ENCODE measurements around the gene PDPR. TPM values are rescaled to one million over a fixed set of nuclear protein-coding genes. Genes with fewer than 3 reads are reported as not detected.
"Not testable (repeated sequence)": the region's sequence is repeated elsewhere in the genome, so short reads cannot be mapped to it uniquely, and the experiment has no call there.

PDPR gene
- total and polyA plus RNA-seq, 2 donors (not counting 1 experiment from before 2014, with no cell fraction given), result 16.5 to 29.0 TPM

DNA sequence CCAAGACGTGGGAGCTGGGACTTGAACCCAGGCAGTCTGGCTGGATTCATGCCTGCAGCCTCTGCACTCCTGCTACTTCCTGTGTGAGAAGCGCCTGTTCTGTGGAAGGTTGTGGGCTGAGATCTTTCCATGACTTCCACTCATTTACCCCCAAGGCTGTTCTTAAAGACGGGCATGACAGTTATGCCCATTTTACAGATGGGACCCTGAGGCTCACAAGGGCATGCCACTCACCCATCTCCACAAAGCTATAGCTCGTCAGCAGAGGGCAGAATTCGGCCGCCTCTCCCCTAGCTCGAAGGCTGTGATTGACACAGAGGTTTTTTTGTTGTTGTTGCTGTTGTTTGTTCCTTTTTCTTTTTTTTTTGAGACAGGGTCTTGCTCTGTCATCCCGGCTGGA, 85.9 kb downstream of the PDPR start:
- not testable (repeated sequence) for H3K36me3 ChIP-seq (ENCODE audit: control insufficient read depth, insufficient read depth, low read length); H3K27me3 ChIP-seq (ENCODE audit: control insufficient read depth, insufficient read depth, low read length); H3K9me3 ChIP-seq (ENCODE audit: control insufficient read depth, insufficient read depth, low read depth, low read length); DNase-seq (ENCODE audit: low read depth in 2 of 2); H2AFZ ChIP-seq (ENCODE audit: low read length); H3K4me1 ChIP-seq (ENCODE audit: control insufficient read depth, extremely low read depth, insufficient read depth, low read length); H3K27ac ChIP-seq (ENCODE audit: insufficient read depth, low read length); H3K79me2 ChIP-seq (ENCODE audit: control insufficient read depth, insufficient read depth, low read length); H4K20me1 ChIP-seq (ENCODE audit: control insufficient read depth, extremely low read depth, insufficient read depth, low read length); H3K9ac ChIP-seq (ENCODE audit: insufficient read depth, low read length); H3K4me2 ChIP-seq (ENCODE audit: extremely low read depth, insufficient read depth, low read length); H3K4me3 ChIP-seq (replicated peaks in 1 of 4; ENCODE audit: control extremely low read depth in 1 of 4, insufficient read depth in 1 of 4, low read depth in 3 of 4, low read length in 4 of 4)

DNA sequence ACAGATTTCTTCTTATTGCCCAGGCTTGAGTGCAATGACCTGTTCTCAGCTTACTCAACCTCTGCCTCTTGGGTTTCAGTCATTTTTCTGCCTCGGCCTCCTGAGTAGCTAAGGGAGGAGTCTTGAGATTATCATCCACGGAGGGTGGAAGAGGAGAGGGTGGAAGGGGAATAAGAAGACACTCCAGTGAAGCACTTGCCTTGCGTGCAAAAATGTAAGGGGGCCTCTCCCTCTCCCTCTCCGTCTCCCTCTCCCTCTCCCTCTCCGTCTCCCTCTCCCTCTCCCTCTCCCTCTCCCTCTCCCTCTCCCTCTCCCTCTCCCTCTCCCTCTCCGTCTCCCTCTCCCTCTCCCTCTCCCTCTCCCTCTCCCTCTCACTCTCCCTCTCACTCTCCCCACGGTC, 89.4 kb downstream of the PDPR start:
- not testable (repeated sequence) for DNase-seq (ENCODE audit: low read depth in 2 of 2); H3K4me1 ChIP-seq (ENCODE audit: control insufficient read depth, extremely low read depth, insufficient read depth, low read length); H2AFZ ChIP-seq (ENCODE audit: low read length); H3K79me2 ChIP-seq (ENCODE audit: control insufficient read depth, insufficient read depth, low read length); H3K27ac ChIP-seq (ENCODE audit: insufficient read depth, low read length); H3K9ac ChIP-seq (ENCODE audit: insufficient read depth, low read length); H3K27me3 ChIP-seq (ENCODE audit: control insufficient read depth, insufficient read depth, low read length); H3K4me3 ChIP-seq (replicated peaks in 1 of 4; ENCODE audit: control extremely low read depth in 1 of 4, insufficient read depth in 1 of 4, low read depth in 3 of 4, low read length in 4 of 4); H3K4me2 ChIP-seq (ENCODE audit: extremely low read depth, insufficient read depth, low read length); H3K9me3 ChIP-seq (ENCODE audit: control insufficient read depth, insufficient read depth, low read depth, low read length); H3K36me3 ChIP-seq (ENCODE audit: control insufficient read depth, insufficient read depth, low read length); H4K20me1 ChIP-seq (ENCODE audit: control insufficient read depth, extremely low read depth, insufficient read depth, low read length)

DNA sequence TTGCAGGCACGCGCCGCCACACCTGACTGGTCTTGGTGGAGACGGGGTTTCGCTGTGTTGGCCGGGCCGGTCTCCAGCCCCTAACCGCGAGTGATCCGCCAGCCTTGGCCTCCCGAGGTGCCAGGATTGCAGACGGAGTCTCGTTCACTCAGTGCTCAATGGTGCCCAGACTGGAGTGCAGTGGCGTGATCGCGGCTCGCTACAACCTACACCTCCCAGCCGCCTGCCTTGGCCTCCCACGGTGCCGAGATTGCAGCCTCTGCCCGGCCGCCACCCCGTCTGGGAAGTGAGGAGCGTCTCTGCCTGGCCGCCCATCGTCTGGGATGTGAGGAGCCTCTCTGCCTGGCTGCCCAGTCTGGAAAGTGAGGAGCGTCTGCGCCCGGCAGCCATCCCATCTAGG, 89.9 kb downstream of the PDPR start:
- not testable (repeated sequence) for H2AFZ ChIP-seq (ENCODE audit: low read length); H3K27me3 ChIP-seq (ENCODE audit: control insufficient read depth, insufficient read depth, low read length); H3K9ac ChIP-seq (ENCODE audit: insufficient read depth, low read length); H3K9me3 ChIP-seq (ENCODE audit: control insufficient read depth, insufficient read depth, low read depth, low read length); H3K79me2 ChIP-seq (ENCODE audit: control insufficient read depth, insufficient read depth, low read length); H3K36me3 ChIP-seq (ENCODE audit: control insufficient read depth, insufficient read depth, low read length); H4K20me1 ChIP-seq (ENCODE audit: control insufficient read depth, extremely low read depth, insufficient read depth, low read length); DNase-seq (ENCODE audit: low read depth in 2 of 2); H3K4me2 ChIP-seq (ENCODE audit: extremely low read depth, insufficient read depth, low read length); H3K4me3 ChIP-seq (replicated peaks in 1 of 4; ENCODE audit: control extremely low read depth in 1 of 4, insufficient read depth in 1 of 4, low read depth in 3 of 4, low read length in 4 of 4); H3K4me1 ChIP-seq (ENCODE audit: control insufficient read depth, extremely low read depth, insufficient read depth, low read length); H3K27ac ChIP-seq (ENCODE audit: insufficient read depth, low read length)

DNA sequence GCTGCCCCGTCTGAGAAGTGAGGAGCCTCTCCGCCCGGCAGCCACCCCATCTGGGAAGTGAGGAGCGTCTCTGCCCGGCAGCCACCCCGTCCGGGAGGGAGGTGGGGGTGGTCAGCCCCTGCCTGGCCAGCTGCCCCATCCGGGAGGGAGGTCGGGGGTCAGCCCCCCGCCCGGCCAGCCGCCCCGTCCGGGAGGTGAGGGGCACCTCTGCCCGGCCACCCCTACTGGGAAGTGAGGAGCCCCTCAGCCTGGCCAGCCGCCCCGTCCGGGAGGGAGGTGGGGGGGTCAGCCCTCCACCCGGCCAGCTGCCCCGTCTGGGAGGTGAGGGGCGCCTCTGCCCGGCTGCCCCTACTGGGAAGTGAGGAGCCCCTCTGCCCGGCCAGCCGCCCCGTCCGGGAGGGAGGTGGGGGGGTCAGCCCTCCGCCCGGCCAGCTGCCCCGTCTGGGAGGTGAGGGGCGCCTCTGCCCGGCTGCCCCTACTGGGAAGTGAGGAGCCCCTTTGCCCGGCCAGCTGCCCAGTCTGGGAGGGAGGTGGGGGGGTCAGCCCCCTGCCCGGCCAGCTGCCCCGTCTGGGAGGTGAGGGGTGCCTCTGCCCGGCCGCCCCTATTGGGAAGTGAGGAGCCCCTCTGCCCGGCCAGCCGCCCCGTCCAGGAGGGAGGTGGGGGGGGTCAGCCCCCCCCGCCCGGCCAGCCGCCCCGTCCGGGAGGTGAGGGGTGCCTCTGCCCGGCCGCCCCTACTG, 90.7 kb downstream of the PDPR start:
- H3K79me2 ChIP-seq (ENCODE audit: control insufficient read depth, insufficient read depth, low read length); H3K9ac ChIP-seq (ENCODE audit: insufficient read depth, low read length); H3K4me2 ChIP-seq (ENCODE audit: extremely low read depth, insufficient read depth, low read length); H3K27me3 ChIP-seq (ENCODE audit: control insufficient read depth, insufficient read depth, low read length); H4K20me1 ChIP-seq (ENCODE audit: control insufficient read depth, extremely low read depth, insufficient read depth, low read length); H3K36me3 ChIP-seq (ENCODE audit: control insufficient read depth, insufficient read depth, low read length); H2AFZ ChIP-seq (ENCODE audit: low read length); H3K9me3 ChIP-seq (ENCODE audit: control insufficient read depth, insufficient read depth, low read depth, low read length); DNase-seq (ENCODE audit: low read depth in 2 of 2); H3K4me3 ChIP-seq (replicated peaks in 1 of 4; ENCODE audit: control extremely low read depth in 1 of 4, insufficient read depth in 1 of 4, low read depth in 3 of 4, low read length in 4 of 4); H3K27ac ChIP-seq (ENCODE audit: insufficient read depth, low read length); H3K4me1 ChIP-seq (ENCODE audit: control insufficient read depth, extremely low read depth, insufficient read depth, low read length): not testable (repeated sequence)

- H3K9ac ChIP-seq (ENCODE audit: insufficient read depth, low read length); H3K4me2 ChIP-seq (ENCODE audit: extremely low read depth, insufficient read depth, low read length); H3K4me1 ChIP-seq (ENCODE audit: control insufficient read depth, extremely low read depth, insufficient read depth, low read length); H3K27ac ChIP-seq (ENCODE audit: insufficient read depth, low read length); H2AFZ ChIP-seq (ENCODE audit: low read length); H4K20me1 ChIP-seq (ENCODE audit: control insufficient read depth, extremely low read depth, insufficient read depth, low read length); DNase-seq (ENCODE audit: low read depth in 2 of 2); H3K79me2 ChIP-seq (ENCODE audit: control insufficient read depth, insufficient read depth, low read length); H3K36me3 ChIP-seq (ENCODE audit: control insufficient read depth, insufficient read depth, low read length); H3K4me3 ChIP-seq (replicated peaks in 1 of 4; ENCODE audit: control extremely low read depth in 1 of 4, insufficient read depth in 1 of 4, low read depth in 3 of 4, low read length in 4 of 4); H3K27me3 ChIP-seq (ENCODE audit: control insufficient read depth, insufficient read depth, low read length); H3K9me3 ChIP-seq (ENCODE audit: control insufficient read depth, insufficient read depth, low read depth, low read length): not testable (repeated sequence)
Observed at GRCh38 chr16:70206382-70206781, 92.2 kb downstream of the PDPR start.

Other genes with a start within 250 kb of the PDPR start
- gene CLEC18A, start 163.0 kb upstream of the PDPR start, total RNA-seq, result under 0.01 and 0.33 TPM in 2 replicates
- 0.07 TPM in 1 of 2 replicates, not detected in the other for gene CLEC18A, start 163.0 kb upstream of the PDPR start, polyA plus RNA-seq
- under 0.01 and 0.17 TPM in 2 replicates for gene CLEC18C, start 59.5 kb downstream of the PDPR start, total RNA-seq
- 0.01 TPM in 1 of 2 replicates, not detected in the other for gene CLEC18C, start 59.5 kb downstream of the PDPR start, polyA plus RNA-seq
- 47.2 and 49.6 TPM in 2 replicates for gene EXOSC6, start 137.6 kb downstream of the PDPR start, total RNA-seq
- 8.6 and 12.0 TPM in 2 replicates for gene EXOSC6, start 137.6 kb downstream of the PDPR start, polyA plus RNA-seq
- gene AARS1, start 175.2 kb downstream of the PDPR start, total RNA-seq, result 440 and 596 TPM in 2 replicates
- gene AARS1, start 175.2 kb downstream of the PDPR start, polyA plus RNA-seq, result 134 and 137 TPM in 2 replicates
- gene DDX19B, start 184.9 kb downstream of the PDPR start, total RNA-seq, result 23.9 and 30.7 TPM in 2 replicates
- gene DDX19B, start 184.9 kb downstream of the PDPR start, polyA plus RNA-seq, result 41.0 and 46.0 TPM in 2 replicates
- 33.1 and 35.3 TPM in 2 replicates for gene DDX19A, start 232.6 kb downstream of the PDPR start, total RNA-seq
- gene DDX19A, start 232.6 kb downstream of the PDPR start, polyA plus RNA-seq, result 48.3 and 48.6 TPM in 2 replicates

Measured in fibroblast of lung (primary cell).